Stimulated activated CD8-positive, alpha-beta memory T cell treated with anti-CD3 and anti-CD28 coated beads, Interleukin-7, amount 100 ng/mL, for 24 hours (primary cell): ENCODE results near the gene SNX1.
"Not testable (repeated sequence)": the region's sequence is repeated elsewhere in the genome, so short reads cannot be mapped to it uniquely, and the experiment has no call there.

Source experiments
- DNase-seq: peaks from one replicate; pipeline ENCODE4 v3.0.0-alpha.2; 2020; ENCODE audit warnings: low read depth

The SNX1 gene, protein sequence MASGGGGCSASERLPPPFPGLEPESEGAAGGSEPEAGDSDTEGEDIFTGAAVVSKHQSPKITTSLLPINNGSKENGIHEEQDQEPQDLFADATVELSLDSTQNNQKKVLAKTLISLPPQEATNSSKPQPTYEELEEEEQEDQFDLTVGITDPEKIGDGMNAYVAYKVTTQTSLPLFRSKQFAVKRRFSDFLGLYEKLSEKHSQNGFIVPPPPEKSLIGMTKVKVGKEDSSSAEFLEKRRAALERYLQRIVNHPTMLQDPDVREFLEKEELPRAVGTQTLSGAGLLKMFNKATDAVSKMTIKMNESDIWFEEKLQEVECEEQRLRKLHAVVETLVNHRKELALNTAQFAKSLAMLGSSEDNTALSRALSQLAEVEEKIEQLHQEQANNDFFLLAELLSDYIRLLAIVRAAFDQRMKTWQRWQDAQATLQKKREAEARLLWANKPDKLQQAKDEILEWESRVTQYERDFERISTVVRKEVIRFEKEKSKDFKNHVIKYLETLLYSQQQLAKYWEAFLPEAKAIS

GRCh38 chr15:64095795-64096667 lies at the start of gene SNX1:
TSS of gene SNX1 (plus strand) at chr15:64095982. CDS start at chr15:64096014, 32 bp downstream.
- peak; percentile 97 for DNase-seq

DNA sequence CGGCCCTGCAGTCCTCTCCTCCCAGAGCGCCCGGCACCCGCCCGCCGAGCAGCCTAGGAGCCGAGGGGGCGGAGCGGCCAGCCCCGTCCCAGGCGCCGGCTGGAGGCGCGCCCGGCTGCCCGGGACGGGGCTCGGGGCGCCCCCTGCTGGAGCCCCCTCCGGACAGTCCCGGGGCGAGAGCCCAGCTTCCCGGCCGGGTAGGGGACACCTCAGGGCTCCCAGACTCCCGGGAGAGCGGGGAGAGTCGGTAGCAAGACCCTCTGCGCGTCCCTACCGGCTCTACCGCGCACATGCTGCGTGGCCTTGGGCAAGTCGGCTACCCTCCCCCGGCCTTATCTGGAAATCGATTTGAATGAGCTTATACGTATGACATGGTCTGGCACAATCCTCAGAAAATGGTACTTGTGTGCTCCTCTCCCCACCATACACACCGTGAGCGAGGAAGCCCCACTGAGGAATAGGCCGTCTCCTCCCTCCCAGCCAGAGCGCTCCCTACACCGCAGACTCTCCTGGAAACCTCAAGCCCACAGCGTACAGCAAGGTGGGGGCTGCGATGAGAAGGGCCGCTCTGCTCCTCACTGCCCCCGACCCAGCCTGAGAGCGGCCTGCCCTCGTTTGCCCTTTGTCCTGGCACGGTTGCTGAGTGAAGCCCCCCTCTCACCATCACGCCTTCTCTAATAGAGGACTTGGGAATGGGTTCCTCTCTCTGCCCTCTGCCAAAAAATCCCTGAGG lies 49.2 kb upstream of the SNX1 start, which contains the start of gene DAPK2:
Gene DAPK2 (minus strand): TSS at position 65 of the 733 bp plus-strand sequence. CDS start 6,224 bp downstream, outside the sequence.
- DNase-seq, result peak; percentile 26

GRCh38 chr15:64048781-64049460 lies 46.9 kb upstream of the SNX1 start:
- no peak for DNase-seq

DNA sequence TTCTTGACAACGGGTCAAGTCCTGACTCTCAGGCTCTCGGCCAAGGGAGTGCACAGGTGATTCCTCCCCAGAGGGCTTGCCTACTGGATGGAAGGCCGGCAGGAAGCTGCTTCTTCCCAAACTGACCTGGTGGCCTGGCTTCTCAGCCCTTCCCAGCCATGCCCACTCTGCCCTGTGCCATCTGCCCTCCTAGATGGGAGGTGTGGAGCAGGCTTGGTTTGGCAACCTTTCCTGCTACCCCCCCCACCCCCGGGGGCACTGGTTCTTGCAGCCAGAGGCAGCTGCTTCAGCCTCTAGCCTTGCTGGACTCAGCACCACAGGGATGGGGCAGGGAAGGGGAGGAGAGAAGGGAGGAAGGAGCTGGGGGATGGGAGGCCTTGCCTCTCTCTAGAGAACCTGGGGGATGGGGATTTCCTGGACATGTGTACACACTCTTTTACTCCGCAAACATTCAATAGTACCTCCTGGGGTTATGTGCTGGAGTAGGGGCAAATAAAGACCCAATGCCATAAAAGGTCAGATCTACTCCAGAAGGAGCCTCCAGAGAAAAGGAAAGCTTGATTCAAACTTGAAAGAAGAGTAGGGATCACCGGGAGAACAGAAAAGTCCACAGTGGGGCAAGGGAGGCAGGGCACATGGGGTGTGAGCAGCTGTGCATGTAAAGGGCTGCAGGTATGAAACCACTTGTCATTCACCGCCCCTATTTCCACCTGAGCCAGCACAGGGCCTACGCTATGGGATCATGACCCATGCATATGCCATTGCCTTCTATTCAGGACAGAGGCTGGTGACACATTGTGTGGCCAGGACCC lies 45.3 kb upstream of the SNX1 start:
- DNase-seq, result no peak

GRCh38 chr15:64051093-64051402 lies 44.7 kb upstream of the SNX1 start:
- no peak for DNase-seq

GRCh38 chr15:64051407-64052259 lies 44.1 kb upstream of the SNX1 start:
- no peak for DNase-seq

GRCh38 chr15:64052925-64053491 lies 42.8 kb upstream of the SNX1 start:
- no peak for DNase-seq

DNA sequence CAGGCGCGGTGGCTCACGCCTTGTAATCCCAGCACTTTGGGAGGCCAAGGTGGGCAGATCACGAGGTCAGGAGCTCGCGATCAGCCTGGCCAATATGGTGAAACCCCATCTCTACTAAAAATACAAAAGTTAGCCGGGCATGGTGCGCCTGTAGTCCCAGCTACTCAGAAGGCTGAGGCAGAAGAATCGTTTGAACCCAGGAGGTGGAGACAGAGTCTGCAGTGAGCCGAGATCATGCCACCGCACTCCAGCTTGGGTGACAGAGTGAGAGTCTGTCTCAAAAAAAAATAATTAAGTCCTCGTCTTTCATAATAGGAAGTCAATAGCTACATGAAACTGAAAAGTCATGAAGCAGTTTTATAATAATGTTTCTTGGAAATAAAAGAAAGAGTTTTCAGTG lies 42.1 kb upstream of the SNX1 start:
- not testable (repeated sequence) for DNase-seq

GRCh38 chr15:64058279-64058678 lies 37.5 kb upstream of the SNX1 start:
- no peak for DNase-seq

DNA sequence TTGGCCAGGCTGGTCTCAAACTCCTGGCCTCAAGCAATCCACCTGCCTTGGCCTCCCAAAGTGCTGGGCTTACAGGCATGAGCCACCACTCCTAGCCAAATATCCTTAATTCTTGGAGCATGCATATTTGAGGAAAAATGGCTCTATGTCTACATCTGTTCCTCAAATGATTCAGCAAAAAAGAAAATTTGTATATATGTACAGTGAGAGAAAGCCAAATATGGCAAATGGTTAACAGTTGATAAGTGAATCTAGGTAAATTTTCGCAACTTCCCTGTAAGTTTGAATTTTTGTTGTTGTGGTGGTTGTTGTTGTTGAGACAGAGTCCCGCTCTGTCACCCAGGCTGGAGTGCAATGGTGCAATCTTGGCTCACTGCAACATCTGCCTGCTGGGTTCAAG lies 36.7 kb upstream of the SNX1 start:
- DNase-seq, result not testable (repeated sequence)

DNA sequence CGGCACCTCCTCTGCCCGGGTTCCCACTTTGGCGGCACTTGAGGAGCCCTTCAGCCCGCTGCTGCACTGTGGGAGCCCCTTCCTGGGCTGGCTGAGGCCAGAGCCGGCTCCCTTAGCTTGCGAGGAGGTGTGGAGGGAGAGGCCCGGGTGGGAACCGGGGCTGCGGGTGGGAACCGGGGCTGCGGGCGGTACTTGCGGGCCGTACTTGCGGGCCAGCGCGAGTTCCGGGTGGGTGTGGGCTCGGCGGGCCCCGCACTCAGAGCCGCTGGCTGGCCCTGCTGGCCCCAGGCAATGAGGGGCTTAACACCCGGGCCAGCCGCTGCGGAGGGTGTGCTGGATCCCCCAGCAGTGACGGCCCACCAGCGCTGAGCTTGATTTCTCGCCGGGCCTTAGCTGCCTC lies 35.1 kb upstream of the SNX1 start:
- DNase-seq, result no peak

DNA sequence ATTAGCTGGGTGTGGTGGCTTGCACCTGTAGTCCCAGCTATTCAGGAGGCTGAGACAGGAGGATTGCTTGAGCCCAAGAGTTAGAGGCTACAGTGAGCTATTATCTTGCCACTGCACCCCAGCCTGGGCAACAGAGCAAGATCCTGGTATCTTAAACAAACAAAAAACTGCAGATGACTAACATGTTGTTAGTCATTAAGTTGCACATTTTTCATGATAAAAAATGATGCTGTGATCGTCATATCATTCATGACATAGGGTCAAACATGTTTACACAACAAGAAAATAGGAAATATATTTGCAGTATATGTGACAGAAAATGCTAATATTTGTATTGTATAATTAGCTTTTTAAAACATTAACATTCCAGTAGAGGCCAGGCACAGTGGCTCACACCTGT lies 29.3 kb upstream of the SNX1 start:
- no peak for DNase-seq

GRCh38 chr15:64067564-64068030 lies 28.2 kb upstream of the SNX1 start:
- peak; percentile 38 for DNase-seq

DNA sequence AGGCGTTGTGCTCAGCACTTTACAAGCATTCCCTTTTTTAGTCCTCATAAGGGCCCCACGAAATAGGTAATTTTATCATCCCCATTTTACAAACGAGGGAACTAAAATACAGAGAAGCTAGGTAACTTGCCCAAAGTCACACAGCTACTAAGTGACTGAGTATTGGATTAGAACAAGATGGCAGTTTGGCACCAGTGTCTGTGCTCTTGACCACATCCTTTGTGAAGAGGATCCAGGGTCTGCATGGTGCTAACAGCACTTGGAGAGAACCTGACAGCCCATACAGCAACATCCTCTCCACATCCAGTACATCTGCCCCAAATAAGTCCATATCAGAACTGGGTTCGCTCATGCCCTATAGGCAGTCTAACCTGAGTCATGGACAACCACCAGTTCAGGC lies 27.6 kb upstream of the SNX1 start:
- DNase-seq, result no peak

DNA sequence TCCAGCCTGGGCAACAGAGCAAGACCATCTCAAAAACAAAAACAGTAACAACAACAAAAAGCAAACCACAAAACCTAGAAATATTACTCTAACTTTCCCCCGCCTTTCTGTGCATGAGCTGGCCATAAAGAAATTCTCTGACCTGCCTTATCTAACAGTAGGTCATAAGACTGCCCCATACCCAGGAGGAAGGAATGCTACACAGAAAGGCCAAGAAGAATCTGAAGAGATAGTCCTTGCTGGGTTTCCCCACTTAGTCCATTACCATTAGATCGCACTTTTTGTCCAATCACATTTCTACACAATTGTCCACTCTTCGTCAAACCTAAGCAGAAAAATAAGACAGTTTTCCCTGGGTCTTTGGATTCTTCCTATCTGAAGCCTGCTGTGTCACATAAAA lies 25.7 kb upstream of the SNX1 start:
- DNase-seq, result no peak

DNA sequence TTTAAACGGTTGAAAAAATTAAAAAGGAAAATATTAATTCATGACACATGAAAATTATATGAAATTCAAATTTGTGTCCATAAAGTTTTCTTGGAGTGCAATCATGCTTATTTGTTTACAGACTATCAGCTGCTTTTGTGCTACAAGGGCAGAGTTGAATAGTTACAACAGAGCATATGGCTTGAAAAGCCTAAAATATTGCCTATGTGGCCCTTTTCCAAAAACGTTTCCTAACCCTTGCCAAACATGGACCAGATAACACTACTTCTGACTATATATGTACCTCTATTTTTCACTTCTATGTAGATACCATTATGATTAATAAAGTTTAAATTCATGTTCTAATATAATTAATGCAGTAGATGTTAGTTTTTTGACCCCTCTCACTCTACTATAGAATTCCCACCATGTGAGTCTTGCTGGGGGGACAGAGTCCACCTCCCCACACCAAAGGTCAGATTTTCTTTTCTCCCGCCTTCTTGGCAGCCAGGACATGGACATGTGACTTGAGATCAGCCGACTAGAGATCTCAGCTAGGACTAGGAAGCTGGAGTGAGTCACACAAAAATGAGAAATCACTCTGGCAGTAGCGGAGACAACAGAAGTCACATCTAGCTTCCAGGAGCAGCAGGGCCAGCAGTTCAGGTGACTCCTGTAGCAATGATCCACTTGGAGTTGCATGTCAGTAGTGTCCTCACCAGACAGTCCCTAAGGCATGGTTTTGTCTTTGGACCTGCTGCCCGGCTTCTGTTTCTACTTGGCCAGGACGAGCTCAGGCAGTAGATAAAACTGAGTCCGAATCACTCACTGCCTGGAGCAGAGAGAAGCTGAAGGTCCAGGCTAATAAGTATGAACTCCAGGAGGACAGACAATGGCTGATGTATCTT lies 24.6 kb upstream of the SNX1 start:
- no peak for DNase-seq

- no peak for DNase-seq
Observed at GRCh38 chr15:64071931-64072765, 23.6 kb upstream of the SNX1 start.
